GM18498 (cell line): ENCODE data around the gene WLS.
"Not testable (repeated sequence)": the region's sequence is repeated elsewhere in the genome, so short reads cannot be mapped to it uniquely, and the experiment has no call there.

Experiments
- ATAC-seq: cut with Tn5 transposase; IDR thresholded peaks from one replicate; pipeline ENCODE4 v1.9.1; 2021; ENCODE audit warnings: mild to moderate bottlenecking, moderate library complexity; ENCODE audit not compliant: unreplicated experiment

The WLS gene

GRCh38 chr1:68168545-68169171 lies 63.7 kb downstream of the WLS start:
- ATAC-seq, result no peak

- ATAC-seq, result no peak
Measured at GRCh38 chr1:68167211-68167610, 65.1 kb downstream of the WLS start.

GRCh38 chr1:68166348-68166747 lies 66.0 kb downstream of the WLS start:
- ATAC-seq, result no peak

GRCh38 chr1:68165665-68166064 lies 66.7 kb downstream of the WLS start:
- ATAC-seq, result no peak

GRCh38 chr1:68164918-68165317 lies 67.4 kb downstream of the WLS start:
- ATAC-seq, result no peak

- ATAC-seq, result no peak
Measured at GRCh38 chr1:68163220-68163619, 69.1 kb downstream of the WLS start.

- ATAC-seq, result no peak
Measured at GRCh38 chr1:68162761-68163160, 69.6 kb downstream of the WLS start.

- not testable (repeated sequence) for ATAC-seq
Measured at GRCh38 chr1:68161672-68162071, 70.7 kb downstream of the WLS start.

GRCh38 chr1:68160935-68161334 lies 71.4 kb downstream of the WLS start:
- peak; percentile 96 for ATAC-seq

GRCh38 chr1:68160021-68160420 lies 72.3 kb downstream of the WLS start:
- ATAC-seq, result no peak

- ATAC-seq, result no peak
Measured at GRCh38 chr1:68158837-68159236, 73.5 kb downstream of the WLS start.

GRCh38 chr1:68157416-68157815 lies 74.9 kb downstream of the WLS start:
- no peak for ATAC-seq

- no peak for ATAC-seq
Measured at GRCh38 chr1:68151690-68152089, 80.6 kb downstream of the WLS start.

- no peak for ATAC-seq
Measured at GRCh38 chr1:68149907-68150306, 82.4 kb downstream of the WLS start.

- ATAC-seq, result no peak
Measured at GRCh38 chr1:68149110-68149798, 83.1 kb downstream of the WLS start.

- no peak for ATAC-seq
Measured at GRCh38 chr1:68148631-68149030, 83.7 kb downstream of the WLS start.

GRCh38 chr1:68147534-68148171 lies 84.7 kb downstream of the WLS start:
- no peak for ATAC-seq

- no peak for ATAC-seq
Measured at GRCh38 chr1:68145418-68146126, 86.8 kb downstream of the WLS start.

- ATAC-seq, result no peak
Measured at GRCh38 chr1:68144856-68145255, 87.5 kb downstream of the WLS start.

- no peak for ATAC-seq
Measured at GRCh38 chr1:68143633-68144032, 88.7 kb downstream of the WLS start.

- ATAC-seq, result no peak
Measured at GRCh38 chr1:68142461-68142860, 89.9 kb downstream of the WLS start.

GRCh38 chr1:68142036-68142435 lies 90.3 kb downstream of the WLS start:
- no peak for ATAC-seq
